Measurements from ENCODE around the gene ZNF322. TPM values are rescaled to one million over a fixed set of nuclear protein-coding genes. Genes with fewer than 3 reads are reported as not detected.
"Not testable (repeated sequence)": the region's sequence is repeated elsewhere in the genome, so short reads cannot be mapped to it uniquely, and the experiment has no call there.

ZNF322 gene
- 10 to 100 TPM; 11.5 to 13.5 TPM for total RNA-seq

GRCh38 chr6:26659042-26659999 is at the start of gene ZNF322:
ZNF322 (minus strand) TSS chr6:26659746; CDS start chr6:26638553, 21,193 bp downstream.
- ATAC-seq (replicated peaks in 1 of 2) = peak; percentile 99
- H3K27me3 Mint-ChIP-seq (ENCODE audit: low read depth) = peaks cover 25% of the 10 kb centered on the region
- H3K4me3 Mint-ChIP-seq = peak within 1 kb of the TSS; percentile 82 to 85
- peak within 1 kb of the TSS; percentile 66 for H3K27ac Mint-ChIP-seq
- peak; percentile 95 to 96 for DNase-seq
- H3K4me1 Mint-ChIP-seq (ENCODE audit: low read depth) = peaks cover 9% of the 10 kb centered on the region
- no peaks in the 10 kb centered on the region for H3K9me3 Mint-ChIP-seq
- H3K36me3 Mint-ChIP-seq (ENCODE audit: insufficient read depth in 2 of 2) = peaks cover 0 to 13% of the 10 kb centered on the region in 2 donors

GRCh38 chr6:26705780-26706179 is 46.2 kb upstream of the ZNF322 start:
- not testable (repeated sequence) for H3K27me3 Mint-ChIP-seq (ENCODE audit: low read depth); H3K27ac Mint-ChIP-seq; DNase-seq; H3K4me3 Mint-ChIP-seq; H3K9me3 Mint-ChIP-seq; ATAC-seq (replicated peaks in 1 of 2); H3K36me3 Mint-ChIP-seq (ENCODE audit: insufficient read depth in 2 of 2); H3K4me1 Mint-ChIP-seq (ENCODE audit: low read depth)

GRCh38 chr6:26705352-26705751 is 45.8 kb upstream of the ZNF322 start:
- ATAC-seq (replicated peaks in 1 of 2); H3K27me3 Mint-ChIP-seq (ENCODE audit: low read depth); H3K36me3 Mint-ChIP-seq (ENCODE audit: insufficient read depth in 2 of 2); H3K4me3 Mint-ChIP-seq; DNase-seq; H3K4me1 Mint-ChIP-seq (ENCODE audit: low read depth); H3K9me3 Mint-ChIP-seq; H3K27ac Mint-ChIP-seq: not testable (repeated sequence)

GRCh38 chr6:26701023-26701747 is 41.6 kb upstream of the ZNF322 start:
- H3K4me1 Mint-ChIP-seq (ENCODE audit: low read depth); H3K27ac Mint-ChIP-seq; DNase-seq; H3K9me3 Mint-ChIP-seq; ATAC-seq (replicated peaks in 1 of 2); H3K4me3 Mint-ChIP-seq; H3K36me3 Mint-ChIP-seq (ENCODE audit: insufficient read depth in 2 of 2); H3K27me3 Mint-ChIP-seq (ENCODE audit: low read depth): not testable (repeated sequence)

GRCh38 chr6:26697496-26697895 is 38.0 kb upstream of the ZNF322 start:
- not testable (repeated sequence) for H3K36me3 Mint-ChIP-seq (ENCODE audit: insufficient read depth in 2 of 2); H3K4me3 Mint-ChIP-seq; H3K27me3 Mint-ChIP-seq (ENCODE audit: low read depth); H3K9me3 Mint-ChIP-seq; H3K4me1 Mint-ChIP-seq (ENCODE audit: low read depth); DNase-seq; ATAC-seq (replicated peaks in 1 of 2); H3K27ac Mint-ChIP-seq

- not testable (repeated sequence) for H3K4me1 Mint-ChIP-seq (ENCODE audit: low read depth); DNase-seq; ATAC-seq (replicated peaks in 1 of 2); H3K27me3 Mint-ChIP-seq (ENCODE audit: low read depth); H3K36me3 Mint-ChIP-seq (ENCODE audit: insufficient read depth in 2 of 2); H3K4me3 Mint-ChIP-seq; H3K9me3 Mint-ChIP-seq; H3K27ac Mint-ChIP-seq
Measured at GRCh38 chr6:26689324-26689947, 29.9 kb upstream of the ZNF322 start.

- H3K4me1 Mint-ChIP-seq (ENCODE audit: low read depth); ATAC-seq (replicated peaks in 1 of 2): not testable (repeated sequence)
Measured at GRCh38 chr6:26682435-26683042, 23.0 kb upstream of the ZNF322 start.

GRCh38 chr6:26673287-26673686 is 13.7 kb upstream of the ZNF322 start:
- H3K36me3 Mint-ChIP-seq (ENCODE audit: insufficient read depth in 2 of 2); H3K27ac Mint-ChIP-seq; H3K4me1 Mint-ChIP-seq (ENCODE audit: low read depth); H3K27me3 Mint-ChIP-seq (ENCODE audit: low read depth); H3K9me3 Mint-ChIP-seq; ATAC-seq (replicated peaks in 1 of 2); DNase-seq; H3K4me3 Mint-ChIP-seq: not testable (repeated sequence)

More at GRCh38 chr6:26682435-26683042, 23.0 kb upstream of the ZNF322 start:
- H3K27ac Mint-ChIP-seq; H3K4me3 Mint-ChIP-seq; DNase-seq; H3K9me3 Mint-ChIP-seq; H3K36me3 Mint-ChIP-seq (ENCODE audit: insufficient read depth in 2 of 2); H3K27me3 Mint-ChIP-seq (ENCODE audit: low read depth): not testable (repeated sequence)

- not testable (repeated sequence) for ATAC-seq (replicated peaks in 1 of 2); DNase-seq; H3K4me3 Mint-ChIP-seq; H3K9me3 Mint-ChIP-seq; H3K36me3 Mint-ChIP-seq (ENCODE audit: insufficient read depth in 2 of 2); H3K4me1 Mint-ChIP-seq (ENCODE audit: low read depth); H3K27ac Mint-ChIP-seq
- peaks cover 12% of the 10 kb centered on the region for H3K27me3 Mint-ChIP-seq (ENCODE audit: low read depth)
Measured at GRCh38 chr6:26670558-26670957, 11.0 kb upstream of the ZNF322 start.

GRCh38 chr6:26670003-26670402 is 10.5 kb upstream of the ZNF322 start:
- DNase-seq; H3K9me3 Mint-ChIP-seq; ATAC-seq (replicated peaks in 1 of 2); H3K4me3 Mint-ChIP-seq; H3K27ac Mint-ChIP-seq; H3K4me1 Mint-ChIP-seq (ENCODE audit: low read depth); H3K36me3 Mint-ChIP-seq (ENCODE audit: insufficient read depth in 2 of 2): not testable (repeated sequence)
- H3K27me3 Mint-ChIP-seq (ENCODE audit: low read depth) = peaks cover 16% of the 10 kb centered on the region

- ATAC-seq (replicated peaks in 1 of 2) = peak; percentile 32 to 43
- peaks cover 9% of the 10 kb centered on the region for H3K4me1 Mint-ChIP-seq (ENCODE audit: low read depth)
- peaks cover 0 to 10% of the 10 kb centered on the region in 2 donors for H3K36me3 Mint-ChIP-seq (ENCODE audit: insufficient read depth in 2 of 2)
- peak overlapping the region; percentile 82 to 85 for H3K4me3 Mint-ChIP-seq
- DNase-seq = peak in 1 of 2 donors; percentile 8
- no peaks in the 10 kb centered on the region for H3K9me3 Mint-ChIP-seq
- H3K27me3 Mint-ChIP-seq (ENCODE audit: low read depth) = peaks cover 25% of the 10 kb centered on the region
- peak overlapping the region; percentile 66 for H3K27ac Mint-ChIP-seq
Measured at GRCh38 chr6:26660000-26660361, 435 bp upstream of the ZNF322 start.

GRCh38 chr6:26657256-26657655 is 2.3 kb downstream of the ZNF322 start:
- ATAC-seq (replicated peaks in 1 of 2) = no peak
- Mint-ChIP-seq H3K27me3 (ENCODE audit: low read depth) (peaks cover 11% of the 10 kb centered on the region), H3K4me1 (ENCODE audit: low read depth) (peaks cover 9% of the 10 kb centered on the region), H3K36me3 (ENCODE audit: insufficient read depth in 2 of 2) (peaks cover 2 to 21% of the 10 kb centered on the region in 2 donors), H3K4me3 (no peak overlapping the region), H3K9me3 (no peaks in the 10 kb centered on the region), H3K27ac (no peak overlapping the region)
- DNase-seq = no peak

All from activated T-cell treated with anti-CD3 and anti-CD28 coated beads, Interleukin-2, amount 50 U/mL, for 72 hours (primary cell).